NT2/D1 (cell line): ENCODE data around the gene PAX9.

ENCODE experiments used
- DNase-seq: peaks from one replicate; pipeline ENCODE4 v3.0.0-alpha.2; 2011; ENCODE audit warnings: low read depth, low spot score
- H3K27me3 ChIP-seq: 2 replicates; pipeline ENCODE4 v1.6.0; 2011; ENCODE audit warnings: mild to moderate bottlenecking; ENCODE audit not compliant: insufficient read length, insufficient read depth
- H3K36me3 ChIP-seq: 2 replicates; pipeline ENCODE4 v1.6.1; 2011; ENCODE audit warnings: mild to moderate bottlenecking, low read length, mixed read lengths; ENCODE audit not compliant: insufficient read depth, insufficient read length
- H3K4me1 ChIP-seq: 2 replicates; pipeline ENCODE4 v1.5.1; 2011; ENCODE audit not compliant: insufficient read depth, insufficient read length
- H3K4me3 ChIP-seq: 2 replicates; pipeline ENCODE4 v1.5.1; 2011; ENCODE audit warnings: low read depth; ENCODE audit not compliant: insufficient read length
- H3K9ac ChIP-seq: 2 replicates; pipeline ENCODE4 v1.6.0; 2011; ENCODE audit warnings: low read depth; ENCODE audit not compliant: insufficient read length
- H3K9me3 ChIP-seq: 2 replicates; pipeline ENCODE4 v1.5.1; 2011; ENCODE audit warnings: mild to moderate bottlenecking, low read length; ENCODE audit not compliant: insufficient read depth
- SUZ12 ChIP-seq: IDR thresholded peaks from 2 replicates; pipeline ENCODE4 v1.6.1; 2011; ENCODE audit not compliant: insufficient read length, insufficient read depth; ENCODE audit errors: extremely low read depth
- YY1 ChIP-seq: IDR thresholded peaks from 2 replicates; pipeline ENCODE4 v1.6.1; 2011; ENCODE audit not compliant: insufficient read length, insufficient read depth
- ZNF274 ChIP-seq: IDR thresholded peaks from 2 replicates; pipeline ENCODE4 v1.6.1; 2011; ENCODE audit warnings: mild to moderate bottlenecking, low read depth, low read length

Gene PAX9

DNA sequence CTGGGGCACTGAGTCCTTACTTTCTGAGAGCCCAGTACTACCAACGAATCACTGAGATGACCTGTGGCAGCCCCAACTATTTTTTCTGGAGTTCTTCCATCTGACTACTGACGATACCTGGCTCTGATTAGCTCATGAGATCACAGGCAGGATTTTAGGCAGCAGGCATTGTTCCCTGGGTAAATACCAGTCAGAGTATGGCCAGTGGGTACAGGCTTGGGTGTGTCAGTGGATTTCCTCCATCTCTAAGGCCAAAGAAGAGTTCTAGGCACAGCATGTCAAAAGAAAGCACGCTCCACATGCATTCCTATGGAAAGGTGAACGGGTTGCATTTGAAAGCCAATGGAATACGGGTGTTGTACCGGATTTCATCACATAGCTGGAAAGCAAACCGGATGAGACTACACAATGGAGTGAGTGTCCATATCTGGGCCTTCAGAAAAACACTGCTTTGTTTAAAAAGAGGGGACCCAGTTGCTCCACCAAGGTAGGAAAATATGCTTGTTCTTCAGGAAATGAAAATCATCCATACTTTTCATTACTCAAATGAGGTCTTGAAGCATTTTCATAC, 55.0 kb downstream of the PAX9 start:
- no peaks in the 10 kb centered on the region for H3K4me1 ChIP-seq
- no peaks in the 10 kb centered on the region for H3K36me3 ChIP-seq
- H3K4me3 ChIP-seq = no peak overlapping the region
- no peak overlapping the region for H3K9ac ChIP-seq
- H3K27me3 ChIP-seq = no peaks in the 10 kb centered on the region
- no peak for DNase-seq
- TF ChIP-seq ZNF274 = no peak
- TF ChIP-seq SUZ12 = no peak
- no peak for TF ChIP-seq YY1
- no peaks in the 10 kb centered on the region for H3K9me3 ChIP-seq

- no peak for TF ChIP-seq YY1
- TF ChIP-seq SUZ12 = no peak
- TF ChIP-seq ZNF274 = no peak
- Histone ChIP-seq H3K9me3 (no peaks in the 10 kb centered on the region), H3K27me3 (no peaks in the 10 kb centered on the region), H3K4me1 (no peaks in the 10 kb centered on the region), H3K4me3 (no peak overlapping the region), H3K9ac (no peak overlapping the region), H3K36me3 (no peaks in the 10 kb centered on the region)
- DNase-seq = no peak
These were observed 55.7 kb downstream of the PAX9 start for GRCh38 chr14:36717363-36717762.

GRCh38 chr14:36718216-36718615, 56.6 kb downstream of the PAX9 start:
- no peaks in the 10 kb centered on the region for H3K27me3 ChIP-seq
- no peak overlapping the region for H3K9ac ChIP-seq
- no peaks in the 10 kb centered on the region for H3K9me3 ChIP-seq
- DNase-seq = no peak
- no peaks in the 10 kb centered on the region for H3K4me1 ChIP-seq
- H3K36me3 ChIP-seq = no peaks in the 10 kb centered on the region
- H3K4me3 ChIP-seq = no peak overlapping the region
- no peak for TF ChIP-seq ZNF274
- no peak for TF ChIP-seq SUZ12
- no peak for TF ChIP-seq YY1

GRCh38 chr14:36719823-36720222, 58.2 kb downstream of the PAX9 start:
- Histone ChIP-seq H3K4me1 (no peaks in the 10 kb centered on the region), H3K4me3 (no peak overlapping the region), H3K9ac (no peak overlapping the region), H3K9me3 (no peaks in the 10 kb centered on the region), H3K36me3 (no peaks in the 10 kb centered on the region), H3K27me3 (no peaks in the 10 kb centered on the region)
- DNase-seq = no peak
- TF ChIP-seq SUZ12 = no peak
- no peak for TF ChIP-seq ZNF274
- no peak for TF ChIP-seq YY1

GRCh38 chr14:36720657-36721056, 59.0 kb downstream of the PAX9 start:
- Histone ChIP-seq H3K4me3 (no peak overlapping the region), H3K27me3 (no peaks in the 10 kb centered on the region), H3K9ac (no peak overlapping the region), H3K4me1 (no peaks in the 10 kb centered on the region), H3K9me3 (no peaks in the 10 kb centered on the region), H3K36me3 (no peaks in the 10 kb centered on the region)
- DNase-seq = no peak
- TF ChIP-seq YY1 = no peak
- no peak for TF ChIP-seq ZNF274
- TF ChIP-seq SUZ12 = no peak

DNA sequence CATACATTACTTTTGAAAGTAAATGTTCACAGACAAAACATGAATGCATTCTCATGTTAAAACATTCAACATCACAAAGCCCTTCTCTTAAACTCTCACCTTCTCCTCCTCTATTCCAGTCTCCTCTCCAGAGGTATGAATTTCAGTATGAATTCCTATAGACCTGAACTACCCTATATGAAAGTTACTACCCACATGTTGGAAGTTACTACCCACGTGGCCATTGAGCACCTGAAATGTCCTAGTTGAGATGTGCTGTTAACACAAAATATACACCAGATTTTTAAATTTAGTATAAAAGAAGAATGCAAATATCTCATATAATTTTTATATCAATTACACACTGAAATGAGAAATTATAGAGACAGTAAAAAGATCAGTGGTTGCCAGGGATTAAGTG, 60.2 kb downstream of the PAX9 start:
- TF ChIP-seq ZNF274 (no peak), YY1 (no peak), SUZ12 (no peak)
- H3K27me3 ChIP-seq = no peaks in the 10 kb centered on the region
- no peaks in the 10 kb centered on the region for H3K36me3 ChIP-seq
- DNase-seq = no peak
- no peak overlapping the region for H3K4me3 ChIP-seq
- no peaks in the 10 kb centered on the region for H3K4me1 ChIP-seq
- no peaks in the 10 kb centered on the region for H3K9me3 ChIP-seq
- H3K9ac ChIP-seq = no peak overlapping the region

GRCh38 chr14:36723530-36723929, 61.9 kb downstream of the PAX9 start:
- Histone ChIP-seq H3K4me1 (no peaks in the 10 kb centered on the region), H3K4me3 (no peak overlapping the region), H3K36me3 (no peaks in the 10 kb centered on the region), H3K9me3 (no peaks in the 10 kb centered on the region), H3K27me3 (no peaks in the 10 kb centered on the region), H3K9ac (no peak overlapping the region)
- DNase-seq = no peak
- TF ChIP-seq YY1 = no peak
- TF ChIP-seq ZNF274 = no peak
- no peak for TF ChIP-seq SUZ12

DNA sequence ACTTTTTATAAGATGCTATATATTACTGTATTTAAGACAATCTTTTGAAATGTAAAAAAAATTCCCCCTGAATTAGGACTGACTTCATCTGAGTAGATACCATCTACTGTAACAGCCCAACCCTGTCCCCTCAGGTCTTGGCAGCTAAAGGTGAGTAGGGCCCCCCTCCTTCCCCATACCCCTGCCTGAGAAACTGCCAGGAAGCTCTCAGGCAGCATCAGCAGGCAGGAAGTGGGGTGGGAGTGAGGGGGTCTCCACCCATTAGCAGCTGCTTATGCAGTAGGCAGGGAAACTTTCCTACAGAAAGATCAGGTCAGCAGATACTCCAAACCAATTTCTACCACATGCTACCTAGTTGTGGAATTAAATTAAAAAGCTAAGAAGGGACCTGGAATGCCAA, 62.5 kb downstream of the PAX9 start:
- H3K9ac ChIP-seq = no peak overlapping the region
- H3K36me3 ChIP-seq = no peaks in the 10 kb centered on the region
- H3K27me3 ChIP-seq = no peaks in the 10 kb centered on the region
- TF ChIP-seq ZNF274 (no peak), SUZ12 (no peak)
- DNase-seq = no peak
- no peaks in the 10 kb centered on the region for H3K9me3 ChIP-seq
- no peak overlapping the region for H3K4me3 ChIP-seq
- no peaks in the 10 kb centered on the region for H3K4me1 ChIP-seq
